Measurements from ENCODE around the gene WDR53.

The WDR53 gene

GRCh38 chr3:196546537-196546936 lies 21.8 kb downstream of the WDR53 start:
- no peak for TF ChIP-seq RAD21 (IDR thresholded peaks at IDR 0.05; ENCODE audit: low read depth)
- TF ChIP-seq USF1 (IDR thresholded peaks at IDR 0.05): no peak
- no peak for TF ChIP-seq TCF12 (IDR thresholded peaks at IDR 0.05; ENCODE audit: low read depth)
- no peak for TF ChIP-seq EGR1 (IDR thresholded peaks at IDR 0.05)
- no peak for TF ChIP-seq YY1 (IDR thresholded peaks at IDR 0.05; ENCODE audit: low read depth)
- no peak for TF ChIP-seq TEAD4 (IDR thresholded peaks at IDR 0.05)
- TF ChIP-seq FOXM1 (IDR thresholded peaks at IDR 0.05; ENCODE audit: borderline replicate concordance, low read depth): no peak
- TF ChIP-seq EP300 (IDR thresholded peaks at IDR 0.05; ENCODE audit: borderline replicate concordance): no peak
- TF ChIP-seq TAF1 (IDR thresholded peaks at IDR 0.05; ENCODE audit: low read depth): no peak
- TF ChIP-seq REST (IDR thresholded peaks at IDR 0.05; ENCODE audit: low read depth): no peak
- no peak for TF ChIP-seq CREB1 (IDR thresholded peaks at IDR 0.05; ENCODE audit: low read depth)
- no peak for TF ChIP-seq ZBTB7A (IDR thresholded peaks at IDR 0.05; ENCODE audit: low read depth)
- no peak for TF ChIP-seq MAX (IDR thresholded peaks at IDR 0.05)
- TF ChIP-seq CEBPB (IDR thresholded peaks at IDR 0.05): no peak
- TF ChIP-seq NFIC (IDR thresholded peaks at IDR 0.05): no peak

GRCh38 chr3:196544491-196544992 lies 23.8 kb downstream of the WDR53 start:
- TF ChIP-seq ZBTB7A (IDR thresholded peaks at IDR 0.05; ENCODE audit: low read depth): no peak
- TF ChIP-seq MAX (IDR thresholded peaks at IDR 0.05): no peak
- no peak for TF ChIP-seq USF1 (IDR thresholded peaks at IDR 0.05)
- TF ChIP-seq CEBPB (IDR thresholded peaks at IDR 0.05): no peak
- TF ChIP-seq NFIC (IDR thresholded peaks at IDR 0.05): no peak
- no peak for TF ChIP-seq TEAD4 (IDR thresholded peaks at IDR 0.05)
- no peak for TF ChIP-seq YY1 (IDR thresholded peaks at IDR 0.05; ENCODE audit: low read depth)
- no peak for TF ChIP-seq EP300 (IDR thresholded peaks at IDR 0.05; ENCODE audit: borderline replicate concordance)
- TF ChIP-seq RAD21 (IDR thresholded peaks at IDR 0.05; ENCODE audit: low read depth): no peak
- TF ChIP-seq TCF12 (IDR thresholded peaks at IDR 0.05; ENCODE audit: low read depth): no peak
- no peak for TF ChIP-seq REST (IDR thresholded peaks at IDR 0.05; ENCODE audit: low read depth)
- no peak for TF ChIP-seq TAF1 (IDR thresholded peaks at IDR 0.05; ENCODE audit: low read depth)
- no peak for TF ChIP-seq EGR1 (IDR thresholded peaks at IDR 0.05)
- TF ChIP-seq FOXM1 (IDR thresholded peaks at IDR 0.05; ENCODE audit: borderline replicate concordance, low read depth): no peak
- TF ChIP-seq CREB1 (IDR thresholded peaks at IDR 0.05; ENCODE audit: low read depth): no peak

- TF ChIP-seq EGR1 (IDR thresholded peaks at IDR 0.05) (no peak), ZBTB7A (IDR thresholded peaks at IDR 0.05; ENCODE audit: low read depth) (no peak), NFIC (IDR thresholded peaks at IDR 0.05) (no peak), TCF12 (IDR thresholded peaks at IDR 0.05; ENCODE audit: low read depth) (no peak), REST (IDR thresholded peaks at IDR 0.05; ENCODE audit: low read depth) (no peak), TAF1 (IDR thresholded peaks at IDR 0.05; ENCODE audit: low read depth) (no peak), USF1 (IDR thresholded peaks at IDR 0.05) (no peak), YY1 (IDR thresholded peaks at IDR 0.05; ENCODE audit: low read depth) (no peak), EP300 (IDR thresholded peaks at IDR 0.05; ENCODE audit: borderline replicate concordance) (no peak), RAD21 (IDR thresholded peaks at IDR 0.05; ENCODE audit: low read depth) (no peak), MAX (IDR thresholded peaks at IDR 0.05) (no peak), FOXM1 (IDR thresholded peaks at IDR 0.05; ENCODE audit: borderline replicate concordance, low read depth) (no peak), CEBPB (IDR thresholded peaks at IDR 0.05) (no peak), CREB1 (IDR thresholded peaks at IDR 0.05; ENCODE audit: low read depth) (no peak)
Measured at GRCh38 chr3:196541684-196542445, 26.5 kb downstream of the WDR53 start.
